Activated CD8-positive, alpha-beta memory T cell treated with anti-CD3 and anti-CD28 coated beads, Interleukin-2, amount 10 ng/mL, durations not matched to agents 7 days and 5 days (primary cell): Measurements from ENCODE around the gene CLCNKA. TPM values are rescaled to one million over a fixed set of nuclear protein-coding genes. Genes with fewer than 3 reads are reported as not detected.
A peak's percentile ranks its signal among the peaks of the same experiment; 100 is the strongest.
"Not testable (repeated sequence)": the region's sequence is repeated elsewhere in the genome, so short reads cannot be mapped to it uniquely, and the experiment has no call there.

Experiments
- ATAC-seq: fragments of 150-1000 bp; cut with Tn5 transposase; one replicate; pipeline ENCODE4 v1.10.0; 2021; ENCODE audit warnings: moderate library complexity
- CTCF ChIA-PET: fragments of 350-600 bp; sonication (Branson Sonifier 250); formaldehyde crosslinking; loops from one replicate; lab custom pipeline; 2021; ENCODE audit warnings: antibody characterized with exemption; lab: Charles Lee
- DNase-seq: peaks from one replicate; pipeline ENCODE4 v3.0.0-alpha.2; 2020
- H3K27ac Mint-ChIP-seq: one replicate; pipeline ENCODE4 v1.8.0; 2021; ENCODE audit warnings: mild to moderate bottlenecking, mixed read lengths
- H3K27me3 Mint-ChIP-seq: one replicate; pipeline ENCODE4 v1.8.0; 2021; ENCODE audit warnings: mixed read lengths
- H3K36me3 Mint-ChIP-seq: one replicate; pipeline ENCODE4 v1.8.0; 2021; ENCODE audit warnings: mild to moderate bottlenecking, mixed read lengths
- H3K4me1 Mint-ChIP-seq: one replicate; pipeline ENCODE4 v1.8.0; 2021; ENCODE audit warnings: mixed read lengths
- H3K4me3 Mint-ChIP-seq: one replicate; pipeline ENCODE4 v1.8.0; 2021; ENCODE audit warnings: mild to moderate bottlenecking, moderate library complexity, mixed read lengths
- H3K9me3 Mint-ChIP-seq: one replicate; pipeline ENCODE4 v1.8.0; 2022; ENCODE audit warnings: low read depth, mixed read lengths
- total RNA-seq, 2 experiments: library from RNA; stranded (reverse); gene quantifications; one replicate each; pipeline ENCODE4 v1.2.3, GENCODE V29; 2021

CLCNKA gene
- total RNA-seq, 2 experiments from 2014 or later: not detected

DNA sequence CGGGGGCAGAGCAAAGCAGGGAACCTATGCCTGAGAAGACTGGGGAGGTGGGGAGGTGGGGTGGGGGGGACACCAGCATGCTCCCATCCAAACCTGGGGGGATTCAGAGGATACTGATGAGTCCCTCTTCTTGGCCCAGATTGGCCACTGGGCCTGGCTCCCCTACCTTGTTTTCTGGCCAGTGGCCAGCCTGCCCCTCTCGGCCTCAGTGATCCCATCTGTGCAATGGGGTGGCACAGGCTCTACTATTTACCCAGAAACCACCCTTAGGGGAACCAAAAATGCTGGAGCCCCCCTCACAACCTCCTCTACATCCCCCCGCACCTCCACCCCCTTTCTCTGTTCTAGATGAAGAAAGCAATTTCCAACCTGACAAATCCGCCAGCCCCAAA lies 34.7 kb downstream of the CLCNKA start:
- H3K9me3 Mint-ChIP-seq, H3K27me3 Mint-ChIP-seq, H3K36me3 Mint-ChIP-seq, DNase-seq, ATAC-seq, H3K27ac Mint-ChIP-seq, H3K4me3 Mint-ChIP-seq: not testable (repeated sequence)
- peaks cover 11% of the 10 kb centered on the region for H3K4me1 Mint-ChIP-seq
- CTCF ChIA-PET: interaction anchor here (0.6 to 4.6 kb wide), 12 partner anchors 8 to 278 kb away, joined by 3 to 39 read pairs (median 5); partner anchors contain the start of gene FAM131C

- H3K27me3 Mint-ChIP-seq, H3K4me3 Mint-ChIP-seq, H3K27ac Mint-ChIP-seq, H3K36me3 Mint-ChIP-seq, H3K9me3 Mint-ChIP-seq, ATAC-seq, DNase-seq: not testable (repeated sequence)
- CTCF ChIA-PET: interaction anchor here (4.6 kb wide), 1 partner anchor 49 kb away, joined by 39 read pairs; no protein-coding TSS in a partner anchor
- H3K4me1 Mint-ChIP-seq: peaks cover 11% of the 10 kb centered on the region
These were observed 35.6 kb downstream of the CLCNKA start for GRCh38 chr1:16057314-16057915.

DNA sequence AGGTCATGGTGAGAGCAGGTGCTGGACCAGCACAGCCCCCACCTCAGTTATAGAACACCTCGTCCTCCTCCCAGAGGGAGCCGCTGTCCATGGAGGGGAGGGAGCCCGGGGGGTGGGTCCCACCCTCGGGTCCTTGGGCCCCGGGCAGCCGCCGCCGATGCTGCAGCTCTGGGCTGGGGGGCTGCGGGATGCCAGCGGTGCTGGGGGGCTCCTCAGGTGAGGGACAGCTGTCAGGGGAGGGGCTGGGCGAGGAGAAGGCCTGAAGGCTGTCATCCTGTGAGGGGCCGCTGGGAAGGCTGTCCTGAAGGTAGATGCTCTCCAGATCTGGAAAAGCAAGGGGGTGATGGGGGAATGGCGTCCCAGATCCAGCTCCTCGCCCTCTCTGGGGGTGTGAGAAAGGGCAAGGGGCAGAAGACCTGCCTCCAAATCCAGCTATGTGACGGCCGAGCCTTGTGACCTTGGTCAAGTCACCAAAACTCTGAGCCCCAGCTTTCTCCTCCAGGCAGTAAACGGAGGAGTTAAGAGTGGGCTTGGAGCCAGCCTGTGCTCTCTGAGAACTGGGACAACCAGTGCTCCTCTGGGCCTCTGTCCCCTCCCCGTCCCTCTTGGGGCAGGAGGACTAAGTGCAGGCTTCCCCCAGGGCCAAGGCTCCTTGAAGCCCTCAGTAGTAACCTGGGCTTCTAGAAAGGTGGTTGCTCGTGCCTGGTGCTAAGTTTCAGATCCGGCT lies 36.7 kb downstream of the CLCNKA start:
- H3K36me3 Mint-ChIP-seq, H3K27me3 Mint-ChIP-seq, H3K4me3 Mint-ChIP-seq, DNase-seq, H3K9me3 Mint-ChIP-seq, H3K27ac Mint-ChIP-seq, ATAC-seq, CTCF ChIA-PET: not testable (repeated sequence)
- H3K4me1 Mint-ChIP-seq: peaks cover 15% of the 10 kb centered on the region

GRCh38 chr1:16061266-16061665 lies 39.4 kb downstream of the CLCNKA start:
- no peak overlapping the region for H3K4me3 Mint-ChIP-seq
- peaks cover 26% of the 10 kb centered on the region for H3K4me1 Mint-ChIP-seq
- ATAC-seq (no peak), DNase-seq (no peak)
- H3K9me3 Mint-ChIP-seq: no peaks in the 10 kb centered on the region
- CTCF ChIA-PET: interaction anchor here (1.2 kb wide), 1 partner anchor 269 kb away, joined by 3 read pairs; no protein-coding TSS in a partner anchor
- no peaks in the 10 kb centered on the region for H3K36me3 Mint-ChIP-seq
- no peak overlapping the region for H3K27ac Mint-ChIP-seq
- H3K27me3 Mint-ChIP-seq: peaks cover 12% of the 10 kb centered on the region

DNA sequence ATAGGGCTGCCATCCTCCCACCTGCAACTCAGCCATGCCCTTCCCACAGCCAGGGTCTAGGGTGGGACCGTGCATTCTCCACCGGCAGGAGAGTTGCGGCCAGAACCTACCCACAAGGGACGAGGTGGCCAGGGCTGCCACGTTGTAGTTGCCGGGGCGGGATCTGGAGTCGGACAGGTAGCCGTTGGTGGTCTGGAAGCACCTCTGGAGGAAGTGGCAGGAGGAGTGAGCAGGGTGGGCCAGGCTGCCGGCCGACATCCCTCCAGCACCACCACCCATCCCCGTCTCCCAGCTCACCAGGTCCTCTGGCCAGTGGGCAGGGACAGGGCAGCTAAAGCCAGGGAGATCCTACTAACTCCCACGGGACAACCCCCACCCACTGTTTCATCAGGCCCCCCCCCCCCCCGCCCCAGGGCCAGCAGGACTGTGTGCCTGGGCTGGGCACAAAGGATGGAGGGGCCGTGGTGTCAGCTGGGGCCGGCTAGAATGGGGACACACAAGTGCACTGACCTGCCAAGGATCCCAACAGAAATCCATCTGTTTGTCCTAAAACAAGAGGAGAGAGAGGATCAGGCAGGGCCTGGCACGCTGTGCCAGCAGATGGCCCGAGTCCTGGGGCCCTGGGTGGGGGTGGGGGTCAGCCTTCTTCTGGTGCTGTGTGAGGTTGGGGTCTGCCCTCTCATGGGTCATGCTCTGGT lies 40.3 kb downstream of the CLCNKA start:
- H3K4me1 Mint-ChIP-seq: peaks cover 27% of the 10 kb centered on the region
- H3K4me3 Mint-ChIP-seq, DNase-seq, H3K9me3 Mint-ChIP-seq, H3K27ac Mint-ChIP-seq, ATAC-seq, CTCF ChIA-PET, H3K36me3 Mint-ChIP-seq: not testable (repeated sequence)
- H3K27me3 Mint-ChIP-seq: peaks cover 13% of the 10 kb centered on the region

GRCh38 chr1:16062687-16063075 lies 40.8 kb downstream of the CLCNKA start:
- DNase-seq: not testable (repeated sequence)

GRCh38 chr1:16063226-16063829 lies 41.5 kb downstream of the CLCNKA start:
- CTCF ChIA-PET: interaction anchor here (1.1 to 2.9 kb wide), 5 partner anchors 8 to 248 kb away, joined by 3 to 16 read pairs (median 15); partner anchors contain the start of gene FAM131C
- peak overlapping the region; percentile 78 for H3K27ac Mint-ChIP-seq
- H3K27me3 Mint-ChIP-seq: peaks cover 15% of the 10 kb centered on the region

More at GRCh38 chr1:16062687-16063075, 40.8 kb downstream of the CLCNKA start:
- CTCF ChIA-PET, H3K4me3 Mint-ChIP-seq, ATAC-seq, H3K36me3 Mint-ChIP-seq, H3K27ac Mint-ChIP-seq, H3K9me3 Mint-ChIP-seq: not testable (repeated sequence)
- Mint-ChIP-seq H3K27me3 (peaks cover 15% of the 10 kb centered on the region), H3K4me1 (peaks cover 32% of the 10 kb centered on the region)

DNA sequence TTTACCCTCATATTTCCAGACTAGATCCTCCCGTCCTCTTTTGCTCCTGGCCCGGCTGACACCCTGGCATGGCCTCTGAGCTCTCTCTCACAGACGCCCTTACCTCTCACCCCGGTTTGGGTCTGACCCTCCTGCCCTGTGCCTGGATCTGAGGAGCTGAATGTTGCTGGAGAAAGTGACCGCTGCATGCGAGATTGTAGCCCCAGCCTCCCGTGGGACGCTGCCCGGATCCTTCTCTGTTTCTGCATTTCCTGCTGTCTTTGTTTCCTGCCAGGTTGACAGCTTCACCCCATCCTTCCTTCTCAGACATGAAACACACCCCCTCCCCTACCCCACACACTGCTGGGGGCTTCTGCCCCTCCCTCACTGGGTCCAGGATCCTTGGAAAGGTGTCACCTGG lies 42.1 kb downstream of the CLCNKA start:
- peaks cover 18% of the 10 kb centered on the region for H3K27me3 Mint-ChIP-seq

More at GRCh38 chr1:16063226-16063829, 41.5 kb downstream of the CLCNKA start:
- no peaks in the 10 kb centered on the region for H3K9me3 Mint-ChIP-seq
- no peak for DNase-seq
- ATAC-seq: no peak
- H3K4me1 Mint-ChIP-seq: peaks cover 39% of the 10 kb centered on the region
- no peaks in the 10 kb centered on the region for H3K36me3 Mint-ChIP-seq
- H3K4me3 Mint-ChIP-seq: peak overlapping the region; percentile 52

GRCh38 chr1:16064536-16065268 lies 42.9 kb downstream of the CLCNKA start:
- ATAC-seq (peak; percentile 32), DNase-seq (no peak)
- CTCF ChIA-PET: interaction anchor here (0.6 to 2.9 kb wide), 10 partner anchors 9 to 273 kb away, joined by 3 to 16 read pairs (median 6); partner anchors contain the start of gene FAM131C
- Mint-ChIP-seq H3K4me3 (peak overlapping the region; percentile 52), H3K27me3 (peaks cover 20% of the 10 kb centered on the region), H3K27ac (peak overlapping the region; percentile 78), H3K36me3 (no peaks in the 10 kb centered on the region), H3K4me1 (peaks cover 53% of the 10 kb centered on the region), H3K9me3 (no peaks in the 10 kb centered on the region)

More for the DNA sequence above, 42.1 kb downstream of the CLCNKA start:
- peak overlapping the region; percentile 78 for H3K27ac Mint-ChIP-seq
- no peaks in the 10 kb centered on the region for H3K9me3 Mint-ChIP-seq
- DNase-seq (no peak), ATAC-seq (peak; percentile 14)
- H3K36me3 Mint-ChIP-seq: no peaks in the 10 kb centered on the region
- H3K4me3 Mint-ChIP-seq: peak overlapping the region; percentile 52
- CTCF ChIA-PET: interaction anchor here (0.6 to 2.9 kb wide), 8 partner anchors 9 to 272 kb away, joined by 3 to 16 read pairs (median 6); partner anchors contain the start of gene FAM131C
- H3K4me1 Mint-ChIP-seq: peaks cover 45% of the 10 kb centered on the region

GRCh38 chr1:16065269-16065576 lies 43.4 kb downstream of the CLCNKA start:
- CTCF ChIA-PET: interaction anchor here (1.2 to 2.9 kb wide), 5 partner anchors 8 to 17 kb away, joined by 4 to 16 read pairs (median 15); partner anchors contain the start of gene FAM131C
- ATAC-seq: no peak

GRCh38 chr1:16066245-16066644 lies 44.4 kb downstream of the CLCNKA start:
- Mint-ChIP-seq H3K27me3 (peaks cover 21% of the 10 kb centered on the region), H3K36me3 (no peaks in the 10 kb centered on the region), H3K4me1 (peaks cover 67% of the 10 kb centered on the region), H3K27ac (no peak overlapping the region), H3K9me3 (no peaks in the 10 kb centered on the region), H3K4me3 (no peak overlapping the region)
- CTCF ChIA-PET: interaction anchor here (0.7 to 8.5 kb wide), 3 partner anchors 11 to 275 kb away, joined by 3 to 99 read pairs (median 16); no protein-coding TSS in a partner anchor
- DNase-seq (no peak), ATAC-seq (no peak)

More at GRCh38 chr1:16065269-16065576, 43.4 kb downstream of the CLCNKA start:
- H3K27ac Mint-ChIP-seq: peak overlapping the region; percentile 78
- H3K36me3 Mint-ChIP-seq: no peaks in the 10 kb centered on the region
- H3K4me1 Mint-ChIP-seq: peaks cover 58% of the 10 kb centered on the region
- no peak for DNase-seq
- no peaks in the 10 kb centered on the region for H3K9me3 Mint-ChIP-seq
- H3K27me3 Mint-ChIP-seq: peaks cover 20% of the 10 kb centered on the region
- no peak overlapping the region for H3K4me3 Mint-ChIP-seq

- no peak overlapping the region for H3K27ac Mint-ChIP-seq
- peak; percentile 22 for ATAC-seq
- peak; percentile 57 for DNase-seq
- H3K36me3 Mint-ChIP-seq: no peaks in the 10 kb centered on the region
- H3K27me3 Mint-ChIP-seq: peaks cover 29% of the 10 kb centered on the region
- H3K9me3 Mint-ChIP-seq: no peaks in the 10 kb centered on the region
- CTCF ChIA-PET: interaction anchor here (1.4 to 8.5 kb wide), 3 partner anchors 11 to 58 kb away, joined by 3 to 99 read pairs (median 5); no protein-coding TSS in a partner anchor
- H3K4me3 Mint-ChIP-seq: no peak overlapping the region
- H3K4me1 Mint-ChIP-seq: peaks cover 71% of the 10 kb centered on the region
These were observed 45.4 kb downstream of the CLCNKA start for GRCh38 chr1:16067127-16067768.
